Left renal pelvis (tissue), 4 donors: Measurements from ENCODE around the gene GALNT2. TPM values are rescaled to one million over a fixed set of nuclear protein-coding genes. Genes with fewer than 3 reads are reported as not detected.

Experiments used
- DNase-seq, 4 donors: peaks; one replicate each; pipeline ENCODE4 v3.0.0-alpha.2; 2013; ENCODE audit warnings: low read depth in 4 of 4, low spot score in 3 of 4
- polyA plus RNA-seq, 4 donors: library from polyadenylated mRNA; unstranded; fragments of 120-200 nt; gene quantifications; one replicate each; pipeline ENCODE4 v1.2.1, GENCODE V29; 2013; ENCODE audit not compliant: insufficient read length in 4 of 4

The GALNT2 gene
- polyA plus RNA-seq, 4 donors, result 48.2 to 58.4 (median 55.8) TPM

DNA sequence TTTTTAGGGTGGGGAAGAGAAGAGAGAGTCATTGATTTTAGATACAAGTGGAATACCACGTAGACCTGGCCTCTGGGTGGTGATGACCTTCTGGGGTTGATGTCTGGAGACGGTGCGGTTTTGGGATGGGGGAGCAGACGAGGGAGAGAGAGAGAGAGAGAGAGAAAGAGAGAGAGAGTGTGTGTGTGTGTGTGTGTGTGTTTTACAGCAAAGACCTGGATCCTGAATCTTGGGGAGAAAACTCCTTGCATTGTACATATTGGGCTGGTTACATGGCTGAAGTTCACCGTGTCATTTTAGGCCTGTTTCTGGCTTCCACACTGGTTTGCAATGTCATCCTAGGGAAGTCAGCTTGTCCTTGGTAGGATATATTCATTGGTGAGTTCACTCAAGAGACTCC lies 89.0 kb downstream of the GALNT2 start:
- DNase-seq, result no peak

DNA sequence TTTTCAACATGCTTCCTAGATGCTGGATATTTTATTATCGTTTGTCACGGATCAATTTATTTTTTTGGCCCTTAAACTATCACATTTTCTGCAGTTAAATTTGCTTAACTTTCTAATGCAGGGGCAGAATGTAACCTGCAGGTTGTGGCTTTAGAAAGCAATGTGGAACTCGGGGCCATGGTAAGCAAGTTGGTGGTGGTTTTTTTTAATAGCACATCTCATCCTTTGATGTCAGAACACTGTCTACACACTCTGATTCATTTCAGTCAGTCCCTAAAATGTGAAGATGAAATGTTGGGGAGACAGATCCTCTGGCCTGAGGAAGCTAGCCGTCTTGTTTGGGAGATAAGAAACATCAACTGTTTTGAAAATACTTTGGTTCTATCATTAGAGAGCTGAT lies 89.5 kb downstream of the GALNT2 start:
- DNase-seq, result no peak

GRCh38 chr1:230157420-230158390 lies 90.7 kb downstream of the GALNT2 start:
- no peak for DNase-seq

DNA sequence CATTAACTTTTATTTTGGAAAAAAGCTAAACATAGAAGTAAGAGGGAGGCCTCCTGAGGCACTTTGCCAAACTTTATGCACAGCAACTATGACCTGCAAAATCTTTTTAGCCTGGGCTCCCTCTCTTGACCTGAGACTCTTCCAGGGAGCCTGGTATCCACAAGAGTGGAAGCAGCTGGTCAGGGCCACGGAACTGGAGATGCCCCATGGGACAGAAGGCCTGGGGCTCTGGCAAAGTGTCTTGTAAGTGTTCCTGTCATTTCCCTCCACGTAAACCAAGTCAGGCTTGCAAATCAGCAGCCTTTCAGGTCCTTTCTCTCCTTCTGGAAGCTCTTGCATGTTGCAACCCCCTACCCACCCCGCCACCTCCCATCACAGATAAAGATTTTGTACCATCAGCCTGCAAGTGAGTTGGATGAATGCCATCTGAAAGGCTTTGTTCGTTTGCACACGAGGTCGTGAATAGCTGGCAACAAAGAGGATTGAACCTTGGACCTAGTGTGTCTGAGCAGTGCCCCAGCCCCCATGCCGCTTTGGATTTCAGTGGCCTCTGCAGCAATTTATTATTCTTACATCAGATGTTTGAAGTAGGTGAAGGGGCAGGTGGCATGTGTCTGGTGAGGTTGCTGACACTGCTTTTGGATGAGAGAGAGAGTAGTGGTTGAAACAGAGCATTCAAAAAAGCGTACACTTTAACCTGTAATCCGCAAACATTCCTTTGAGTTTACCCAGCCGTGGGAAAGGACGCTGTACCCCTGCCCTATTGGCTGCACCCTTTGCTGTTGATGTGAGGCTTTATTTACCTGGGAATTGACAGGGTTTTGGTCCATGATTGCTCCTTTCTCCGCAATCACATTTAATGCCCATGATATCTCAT lies 91.6 kb downstream of the GALNT2 start:
- DNase-seq, result no peak

GRCh38 chr1:230159580-230159979 lies 92.5 kb downstream of the GALNT2 start:
- DNase-seq, result no peak

- DNase-seq, result no peak
These were observed 94.1 kb downstream of the GALNT2 start for GRCh38 chr1:230160957-230161771.

DNA sequence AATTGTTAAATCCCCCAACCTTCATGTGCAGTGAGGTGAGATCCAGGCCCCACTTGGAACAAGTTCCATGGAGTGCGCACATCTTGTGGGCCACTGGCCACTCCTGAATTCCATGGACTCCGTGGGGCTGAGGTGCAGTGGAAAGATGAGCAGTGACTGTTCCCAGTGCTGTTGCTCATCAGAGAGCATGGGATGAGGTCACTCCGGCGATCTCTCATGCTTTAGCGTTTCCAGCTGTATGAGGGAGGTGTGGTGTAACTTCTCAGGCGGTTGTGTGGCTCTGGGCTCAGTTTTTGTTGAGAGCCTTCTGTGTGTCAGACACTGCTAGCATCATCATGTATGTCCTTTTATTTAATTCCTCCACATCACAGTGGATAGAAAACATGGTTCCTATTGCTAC lies 96.2 kb downstream of the GALNT2 start:
- DNase-seq, result no peak

- no peak for DNase-seq
These were observed 96.7 kb downstream of the GALNT2 start for GRCh38 chr1:230163719-230164118.

DNA sequence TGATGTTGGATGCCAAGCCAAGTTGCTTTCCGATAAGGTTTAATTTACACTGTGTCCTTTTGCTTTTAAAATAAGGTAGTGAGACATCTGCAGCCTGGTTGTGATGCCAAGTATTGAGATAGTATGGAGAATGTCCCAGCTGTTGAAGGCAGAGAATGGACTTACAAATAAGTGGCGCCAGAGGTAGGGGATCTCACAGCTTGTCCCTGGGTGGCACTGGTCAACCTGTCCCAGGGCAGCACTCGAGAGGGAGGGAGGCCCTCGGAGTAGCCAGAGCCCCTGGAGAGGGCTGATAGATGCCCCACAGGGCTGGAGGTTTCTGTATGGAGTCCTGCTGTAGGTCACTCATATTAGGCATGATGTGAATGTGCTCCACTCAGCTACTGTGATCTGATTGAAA lies 98.5 kb downstream of the GALNT2 start:
- no peak for DNase-seq

DNA sequence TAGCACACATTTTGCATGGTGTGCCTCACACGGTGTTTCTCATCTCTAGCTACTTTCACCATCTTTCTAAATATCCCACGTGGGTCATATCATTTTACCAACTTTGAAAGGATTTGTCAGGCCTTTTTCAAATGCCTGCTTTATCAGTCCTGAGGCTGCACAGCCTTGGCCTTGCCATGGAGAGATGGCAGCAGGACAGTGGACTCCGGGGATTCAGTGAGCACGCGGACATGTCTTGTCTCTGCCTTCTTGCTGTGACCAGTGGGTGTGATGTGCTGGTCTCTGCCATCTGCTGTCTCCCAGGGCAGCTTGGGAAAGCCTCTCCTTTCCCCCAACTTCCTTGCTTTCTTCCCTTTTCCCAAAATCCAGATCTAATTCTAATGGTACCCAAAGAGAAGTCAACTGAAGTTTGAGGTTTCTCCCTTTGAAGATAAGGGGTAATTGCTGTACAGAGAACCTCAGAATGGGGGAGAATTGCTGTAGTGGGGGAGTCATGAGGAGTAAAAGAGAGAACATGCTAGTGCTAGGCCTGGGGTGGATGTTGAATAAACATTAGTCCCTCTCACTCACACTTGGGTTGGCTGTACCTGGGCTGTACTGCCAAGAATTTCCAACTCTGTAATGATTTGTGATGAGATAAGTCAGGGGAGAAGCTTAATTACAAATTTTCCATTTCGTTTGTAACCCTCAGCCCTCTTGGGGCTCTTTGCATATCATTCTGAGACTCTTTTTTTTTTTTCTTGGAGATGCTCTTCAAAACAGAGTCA lies 99.5 kb downstream of the GALNT2 start:
- no peak for DNase-seq

- no peak for DNase-seq
These were observed 100.4 kb downstream of the GALNT2 start for GRCh38 chr1:230167419-230167852.

GRCh38 chr1:230169454-230170152 lies 102.6 kb downstream of the GALNT2 start:
- DNase-seq, result no peak

DNA sequence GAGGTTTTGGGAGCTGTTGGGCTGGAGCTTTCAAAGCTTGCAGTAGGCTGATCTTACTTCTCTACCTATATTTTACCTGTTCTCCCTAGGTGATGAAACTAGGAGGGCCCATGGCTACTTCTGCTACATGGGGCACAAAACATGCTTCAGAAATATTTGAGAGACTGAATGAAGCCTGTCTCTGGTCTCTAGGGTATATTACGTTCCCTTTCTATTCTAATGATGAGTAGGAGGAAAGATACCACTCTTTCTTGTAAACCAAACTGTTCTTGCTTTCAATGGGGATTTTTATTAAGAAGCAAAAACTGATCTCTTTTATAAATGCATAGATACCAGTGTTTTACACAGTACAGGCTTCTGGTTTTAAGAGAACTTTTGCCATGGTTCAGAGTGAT lies 103.1 kb downstream of the GALNT2 start:
- no peak for DNase-seq

DNA sequence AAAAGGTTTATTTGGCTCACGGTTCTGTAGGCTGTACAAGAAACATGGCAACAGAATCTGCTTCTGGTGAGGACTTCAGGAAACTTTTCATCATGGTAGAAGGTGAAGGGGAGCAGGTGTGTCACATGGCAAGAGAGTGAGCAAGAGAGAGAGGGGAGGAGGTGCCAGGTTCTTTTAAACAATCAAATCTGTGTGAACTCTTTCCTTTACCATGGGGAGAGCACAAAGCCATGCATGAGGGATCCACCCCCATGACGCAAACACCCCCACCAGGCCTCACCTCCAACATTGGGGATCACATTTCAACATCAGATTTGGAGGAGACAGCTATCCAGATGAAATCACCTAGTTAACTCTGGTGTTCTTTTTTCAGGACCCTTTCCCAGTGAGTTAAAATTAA lies 103.6 kb downstream of the GALNT2 start:
- DNase-seq, result no peak

GRCh38 chr1:230171356-230172015 lies 104.4 kb downstream of the GALNT2 start:
- DNase-seq, result no peak

- no peak for DNase-seq
These were observed 105.0 kb downstream of the GALNT2 start for GRCh38 chr1:230172016-230172537.

DNA sequence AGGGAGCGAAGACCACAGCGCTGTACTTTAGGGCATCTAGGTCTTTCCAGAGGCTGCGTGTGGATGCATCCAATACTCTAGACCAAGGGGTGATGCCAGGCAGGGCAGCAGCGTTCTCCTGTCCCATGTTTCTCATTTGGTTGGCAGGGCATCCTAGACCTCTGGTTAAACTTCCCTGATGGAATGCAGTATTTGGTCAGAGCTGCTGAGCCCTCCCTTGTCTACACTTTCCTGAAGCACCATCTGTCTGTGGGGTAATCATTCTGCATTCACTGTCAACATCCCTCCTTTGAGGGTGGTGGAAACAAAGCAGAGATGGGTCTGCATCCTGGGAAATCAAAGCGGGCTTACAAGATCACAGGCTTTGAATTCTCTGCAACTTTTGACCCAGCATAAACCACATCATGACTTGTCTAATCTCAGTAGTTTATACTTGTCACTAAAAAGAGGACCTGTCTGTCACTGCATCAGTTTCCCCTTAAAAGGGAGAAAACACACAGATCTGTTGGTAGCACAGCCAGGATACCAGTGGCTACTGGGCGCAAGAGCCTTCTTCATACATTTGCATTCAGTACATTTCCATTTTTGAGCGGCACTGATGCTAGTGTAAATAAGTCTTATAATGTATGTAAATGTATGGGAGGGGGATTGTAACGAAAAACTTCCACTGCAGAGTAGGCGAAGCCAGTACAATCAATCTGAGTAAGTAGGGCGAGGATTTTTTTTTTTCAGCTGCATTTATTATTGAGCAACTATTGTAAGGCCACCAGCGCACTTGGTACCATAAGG lies 106.3 kb downstream of the GALNT2 start:
- DNase-seq, result no peak

- no peak for DNase-seq
These were observed 107.0 kb downstream of the GALNT2 start for GRCh38 chr1:230174041-230174440.
